Motor neuron (in vitro differentiated cells): ENCODE results near the gene PRR19. TPM values are rescaled to one million over a fixed set of nuclear protein-coding genes. Genes with fewer than 3 reads are reported as not detected.

Experiments used
- ATAC-seq, 8 experiments: fragments of 200-7000 bp; cut with Tn5 transposase; replicated peaks in 6 of 8; 2 replicates each; pipeline ENCODE4 v1.8.0; 2021; ENCODE audit warnings: mild to moderate bottlenecking in 8 of 8, moderate library complexity in 8 of 8
- H3K27ac ChIP-seq, 2 donors: fragments of 250-450 bp; sonication (Bioruptor Pico); 2 replicates each; pipeline ENCODE4 v1.9.0; 2021; ENCODE audit warnings: antibody characterized with exemption in 2 of 2, mild to moderate bottlenecking in 2 of 2, moderate library complexity in 1 of 2
- H3K4me1 ChIP-seq, 2 donors: fragments of 250-450 bp; sonication (Bioruptor Pico); replicated peaks in 1 of 2; 2 replicates each; pipeline ENCODE4 v1.6.1; 2021; ENCODE audit warnings: antibody characterized with exemption in 2 of 2, mild to moderate bottlenecking in 2 of 2, moderate library complexity in 1 of 2
- H3K4me3 ChIP-seq, 5 donors: fragments of 250-450 bp; sonication (Bioruptor Pico); 2 replicates each; pipeline ENCODE4 v1.9.0; 2021; ENCODE audit warnings: antibody characterized with exemption in 5 of 5, mild to moderate bottlenecking in 5 of 5, moderate library complexity in 4 of 5
- WGBS, 10 experiments: fragments of 450-650 bp; shearing (Covaris generic); methylation state at CpG; one replicate each; pipeline ENCODE4 v1.0.0; 2022; 5-methylcytosine and 5-hydroxymethylcytosine counted together
- in situ Hi-C, 9 experiments: fragments of 400-800 bp; cut with MboI; loops; one replicate each; pipeline ENCODE4 v1.15.0; 2021; ENCODE audit warnings: low sequenced_read_pairs in 9 of 9, low pct_unique_long_range_greater_than_20kb in 2 of 9; ENCODE audit not compliant: unreplicated experiment in 9 of 9
- total RNA-seq, 8 experiments: library from RNA; unstranded; fragments of 300-600 nt; gene quantifications; 2 replicates each; pipeline versions ENCODE4 v1.2.3 to v1.2.4, GENCODE V29; 2022

PRR19 gene
- total RNA-seq, 8 experiments from 2014 or later, result 0.92 to 2.6 (median 1.1) TPM

DNA sequence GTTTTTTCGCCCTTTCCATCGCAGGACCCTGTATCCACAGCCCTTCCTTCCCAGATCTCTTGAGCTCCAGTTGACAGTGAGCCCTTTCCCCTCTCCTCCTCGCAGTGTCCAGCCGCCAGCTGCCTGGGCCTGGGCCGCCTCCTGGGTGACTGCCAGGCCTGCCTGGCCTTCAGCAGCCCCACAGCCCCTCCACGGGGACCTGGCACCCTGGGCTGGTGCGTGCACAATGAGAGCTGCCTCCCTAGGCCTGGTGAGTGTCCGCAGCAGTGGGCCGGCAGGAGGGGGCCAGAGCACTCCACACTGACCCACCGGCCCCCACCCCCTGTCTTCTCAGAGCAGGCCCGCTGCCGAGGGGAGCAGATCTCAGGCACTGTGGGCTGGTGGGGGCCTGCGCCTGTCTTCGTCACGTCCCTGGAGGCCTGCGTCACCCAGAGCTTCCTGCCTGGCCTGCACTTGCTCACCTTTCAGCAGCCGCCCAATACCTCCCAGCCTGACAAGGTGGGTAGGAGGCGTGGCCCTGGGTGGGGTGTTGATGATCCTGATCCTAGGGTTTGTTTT, 42.5 kb downstream of the PRR19 start:
- Histone ChIP-seq H3K4me1 (no peaks in the 10 kb centered on the region), H3K4me3 (no peak overlapping the region), H3K27ac (no peak overlapping the region)
- WGBS, 10 experiments, result 78 to 100% (median 93%) methylated on average over 1 to 8 of the region's 18 CpGs; no CpG with 5 or more reads in 2 of the 10 experiments
- ATAC-seq, result no peak
- in situ Hi-C loops, result no loop called here

DNA sequence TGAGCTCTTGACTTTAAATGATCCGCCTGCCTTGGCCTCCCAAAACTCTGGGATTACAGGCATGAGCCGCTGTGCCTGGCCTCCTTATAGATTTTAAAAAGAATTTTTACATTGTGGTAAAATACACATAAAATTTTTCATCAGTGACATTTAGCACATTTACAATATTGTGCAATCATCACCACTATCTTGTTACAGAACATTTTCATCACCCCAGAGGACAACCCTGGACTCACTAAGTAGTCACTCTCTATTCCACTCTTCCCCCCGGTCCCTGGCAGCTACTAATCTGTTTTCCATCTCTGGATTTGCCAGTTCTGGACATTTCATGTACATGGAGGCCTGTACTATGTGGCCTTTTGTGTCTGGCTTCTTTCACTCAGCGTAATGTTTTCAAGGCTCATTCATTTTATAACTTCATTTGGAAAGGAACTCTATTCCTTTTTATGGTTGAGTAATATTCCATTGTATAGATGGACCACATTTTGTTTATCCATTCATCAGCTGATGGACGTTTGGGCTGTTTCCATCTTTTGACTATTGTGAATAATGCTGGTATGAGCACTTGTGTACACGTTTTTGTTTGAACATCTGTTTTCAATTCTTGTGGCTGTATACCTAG, 43.4 kb downstream of the PRR19 start:
- peak in 1 of 8 experiments; percentile 81 for ATAC-seq
- no peaks in the 10 kb centered on the region for H3K4me1 ChIP-seq
- no peak overlapping the region for H3K27ac ChIP-seq
- WGBS, 10 experiments, result 31 to 96% (median 88%) methylated on average over 3 to 6 of the region's 6 CpGs; no CpG with 5 or more reads in 1 of the 10 experiments
- H3K4me3 ChIP-seq, result no peak overlapping the region
- in situ Hi-C loops, result no loop called here

DNA sequence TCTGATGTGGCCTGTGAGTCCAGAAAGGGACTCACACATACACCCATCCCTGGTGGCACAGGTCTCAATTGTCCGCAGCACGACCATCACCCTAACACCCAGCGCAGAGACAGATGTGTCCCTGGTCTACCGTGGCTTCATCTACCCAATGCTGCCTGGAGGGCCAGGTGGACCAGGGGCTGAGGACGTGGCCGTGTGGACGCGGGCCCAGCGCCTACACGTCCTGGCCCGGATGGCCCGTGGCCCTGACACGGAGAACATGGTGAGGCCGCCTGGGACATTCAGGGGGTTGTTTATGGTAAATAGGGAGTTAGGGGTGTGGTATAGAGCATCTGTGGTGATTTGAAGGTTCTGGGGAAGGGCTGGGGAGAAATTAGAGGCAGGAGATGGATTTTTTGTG, 46.3 kb downstream of the PRR19 start:
- Histone ChIP-seq H3K4me1 (peaks cover 14 to 15% of the 10 kb centered on the region in 2 donors), H3K4me3 (no peak overlapping the region), H3K27ac (no peak overlapping the region)
- 91 to 100% (median 96%) methylated on average over 3 to 8 of the region's 14 CpGs; no CpG with 5 or more reads in 7 of the 10 experiments for WGBS, 10 experiments
- in situ Hi-C loops, result no loop called here
- ATAC-seq, result no peak

DNA sequence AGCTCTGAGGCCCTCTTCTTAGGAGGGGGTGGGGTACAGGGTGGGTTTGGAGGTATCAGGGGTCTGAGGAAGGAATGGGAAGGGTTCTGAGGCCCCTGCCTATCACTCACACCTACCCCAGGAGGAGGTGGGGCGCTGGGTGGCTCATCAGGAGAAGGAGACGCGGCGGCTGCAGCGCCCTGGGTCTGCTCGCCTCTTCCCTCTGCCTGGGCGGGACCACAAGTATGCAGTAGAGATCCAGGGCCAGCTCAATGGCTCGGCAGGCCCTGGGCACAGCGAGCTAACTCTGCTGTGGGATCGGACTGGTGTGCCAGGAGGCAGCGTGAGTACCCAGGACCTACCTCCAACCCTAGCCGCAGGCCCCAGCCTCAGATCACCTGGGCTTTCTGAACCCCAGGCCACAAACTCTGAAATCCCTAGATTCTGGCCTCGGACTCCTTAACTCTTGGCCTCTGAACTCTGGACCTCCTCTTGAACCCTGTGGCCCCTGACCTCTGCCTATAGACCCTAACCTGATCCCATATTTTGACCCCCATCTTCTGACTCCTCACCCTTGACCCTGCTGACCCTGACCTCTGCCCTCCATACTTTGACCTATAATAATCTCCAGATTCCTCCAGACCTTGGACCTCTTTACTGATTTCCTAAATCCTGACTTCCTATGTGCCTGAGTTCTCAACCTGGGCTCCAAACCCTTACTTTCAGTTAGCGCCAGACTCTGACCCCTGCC, 47.6 kb downstream of the PRR19 start:
- 94 to 100% (median 100%) methylated on average over 1 to 6 of the region's 14 CpGs; no CpG with 5 or more reads in 5 of the 10 experiments for WGBS, 10 experiments
- Histone ChIP-seq H3K27ac (no peak overlapping the region), H3K4me1 (peaks cover 21 to 25% of the 10 kb centered on the region in 2 donors), H3K4me3 (no peak overlapping the region)
- in situ Hi-C loops, result no loop called here
- ATAC-seq, result no peak

DNA sequence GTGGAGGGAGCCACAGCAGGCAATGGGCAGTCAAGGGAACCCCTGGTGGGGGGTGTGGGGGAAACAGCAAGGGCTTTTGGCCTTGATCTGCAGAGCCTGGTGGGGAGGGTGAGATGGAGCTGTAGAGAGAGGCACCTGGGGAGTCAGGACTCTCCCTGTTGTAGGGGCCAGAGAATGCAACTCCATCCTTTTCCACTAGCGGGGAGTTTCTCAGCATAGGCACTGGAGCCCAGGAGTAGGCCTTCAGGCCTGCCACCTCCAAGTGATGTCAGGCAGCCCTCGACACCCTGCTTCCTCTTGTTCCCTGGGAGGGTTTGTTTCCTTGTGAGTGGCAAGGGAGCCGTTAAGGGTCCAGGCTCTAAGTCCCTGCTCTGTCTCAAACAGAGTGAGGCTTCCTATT, 48.5 kb downstream of the PRR19 start:
- WGBS, 10 experiments, result 60 to 100% (median 83%) methylated on average over 1 of the region's 3 CpGs; no CpG with 5 or more reads in 7 of the 10 experiments
- no peak overlapping the region for H3K27ac ChIP-seq
- H3K4me1 ChIP-seq, result peaks cover 21 to 25% of the 10 kb centered on the region in 2 donors
- in situ Hi-C loops, result no loop called here
- ATAC-seq, result no peak
- no peak overlapping the region for H3K4me3 ChIP-seq

DNA sequence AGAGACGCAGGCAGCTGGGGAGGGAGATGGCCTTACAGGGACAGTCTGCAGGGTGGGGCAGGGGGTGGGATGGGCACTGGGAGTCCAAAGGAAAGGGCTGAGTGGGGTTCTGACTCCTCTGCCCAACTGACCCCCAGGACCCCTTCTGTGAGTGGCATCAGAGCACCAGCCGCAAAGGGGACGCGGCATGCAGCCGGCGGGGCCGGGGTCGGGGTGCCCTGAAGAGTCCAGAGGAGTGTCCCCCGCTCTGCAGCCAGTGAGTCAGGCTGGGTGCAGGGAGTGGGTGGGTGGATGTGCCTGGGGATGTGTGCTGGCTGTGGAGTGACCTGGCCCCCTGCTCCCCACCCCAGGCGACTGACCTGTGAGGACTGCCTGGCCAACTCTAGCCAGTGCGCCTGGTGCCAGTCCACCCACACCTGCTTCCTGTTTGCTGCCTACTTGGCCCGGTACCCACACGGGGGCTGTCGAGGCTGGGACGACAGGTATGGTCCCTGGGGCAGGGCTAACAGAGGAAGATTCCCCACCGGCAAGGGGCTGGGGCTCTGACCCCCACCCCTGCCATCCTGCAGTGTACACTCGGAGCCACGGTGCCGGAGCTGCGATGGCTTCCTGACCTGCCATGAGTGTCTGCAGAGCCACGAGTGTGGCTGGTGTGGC, 49.3 kb downstream of the PRR19 start:
- peaks cover 21 to 25% of the 10 kb centered on the region in 2 donors for H3K4me1 ChIP-seq
- H3K27ac ChIP-seq, result peak overlapping the region in 1 of 2 donors; percentile 62
- 82 to 100% (median 100%) methylated on average over 1 to 2 of the region's 21 CpGs; no CpG with 5 or more reads in 7 of the 10 experiments for WGBS, 10 experiments
- ATAC-seq, result no peak
- in situ Hi-C loops, result no loop called here
- no peak overlapping the region for H3K4me3 ChIP-seq

DNA sequence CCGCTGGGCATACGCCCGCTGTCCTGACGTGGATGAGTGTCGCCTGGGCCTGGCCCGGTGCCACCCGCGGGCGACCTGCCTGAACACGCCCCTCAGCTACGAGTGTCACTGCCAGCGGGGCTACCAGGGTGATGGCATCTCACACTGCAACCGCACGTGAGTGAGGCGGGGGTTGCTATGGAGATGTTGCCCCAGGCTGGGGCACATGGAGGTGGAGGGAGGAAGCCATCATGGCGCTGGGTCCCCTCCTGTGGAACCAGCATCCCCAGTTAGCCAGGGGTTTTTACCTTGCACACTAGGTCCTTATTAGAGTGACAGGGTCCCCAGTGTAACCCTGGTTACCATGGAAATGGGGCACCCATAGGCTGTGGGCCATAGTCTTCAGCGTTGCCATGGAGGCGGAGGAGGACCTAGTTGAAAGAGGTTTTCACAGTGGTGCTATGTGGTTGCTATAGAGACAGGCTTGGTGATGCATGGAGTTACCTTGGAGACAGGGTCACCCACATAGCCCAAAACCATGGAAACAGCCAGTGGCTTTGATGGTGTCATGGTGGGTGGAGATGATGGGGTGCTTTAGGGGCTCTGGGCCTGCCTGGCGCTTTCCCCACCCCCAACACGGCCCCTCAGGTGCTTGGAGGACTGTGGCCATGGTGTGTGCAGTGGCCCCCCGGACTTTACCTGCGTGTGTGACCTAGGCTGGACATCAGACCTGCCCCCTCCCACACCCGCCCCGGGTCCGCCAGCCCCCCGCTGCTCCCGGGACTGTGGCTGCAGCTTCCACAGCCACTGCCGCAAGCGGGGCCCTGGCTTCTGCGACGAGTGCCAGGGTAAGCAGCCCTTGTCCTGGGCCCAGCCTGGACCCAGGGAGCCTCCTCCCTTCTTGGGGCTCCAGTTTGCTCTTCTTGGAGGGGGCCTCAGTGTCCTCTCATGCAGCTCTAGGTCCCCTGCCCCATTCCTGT, 50.6 kb downstream of the PRR19 start:
- Histone ChIP-seq H3K27ac (peak overlapping the region; percentile 62 to 79), H3K4me1 (peaks cover 21 to 25% of the 10 kb centered on the region in 2 donors), H3K4me3 (no peak overlapping the region)
- 32 to 93% (median 40%) methylated on average over 1 to 6 of the region's 31 CpGs; no CpG with 5 or more reads in 5 of the 10 experiments for WGBS, 10 experiments
- peak in 7 of 8 experiments; percentile 27 to 96 (median 94) for ATAC-seq
- in situ Hi-C loops, result no loop called here

DNA sequence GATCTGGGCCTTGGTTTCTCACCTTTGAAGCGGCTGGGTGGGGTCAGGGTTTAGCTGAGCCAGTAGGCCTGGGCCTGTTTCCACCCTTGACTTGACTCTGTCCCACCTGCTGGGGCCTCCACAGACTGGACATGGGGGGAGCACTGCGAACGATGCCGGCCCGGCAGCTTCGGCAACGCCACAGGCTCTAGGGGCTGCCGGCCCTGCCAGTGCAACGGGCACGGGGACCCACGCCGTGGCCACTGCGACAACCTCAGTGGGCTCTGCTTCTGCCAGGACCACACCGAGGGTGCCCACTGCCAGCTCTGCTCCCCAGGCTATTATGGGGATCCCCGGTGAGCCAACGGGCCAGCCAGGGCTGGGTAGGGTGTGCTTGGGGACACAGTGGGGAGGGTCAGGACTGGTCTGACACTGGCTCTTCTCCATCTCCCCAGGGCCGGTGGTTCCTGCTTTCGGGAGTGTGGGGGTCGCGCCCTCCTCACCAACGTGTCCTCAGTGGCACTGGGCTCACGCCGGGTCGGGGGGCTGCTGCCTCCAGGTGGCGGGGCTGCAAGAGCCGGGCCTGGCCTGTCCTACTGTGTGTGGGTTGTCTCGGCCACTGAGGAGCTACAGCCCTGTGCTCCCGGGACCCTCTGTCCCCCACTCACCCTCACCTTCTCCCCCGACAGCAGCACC, 51.5 kb downstream of the PRR19 start:
- WGBS, 10 experiments, result 78% methylated on average over 3 of the region's 29 CpGs; no CpG with 5 or more reads in 9 of the 10 experiments
- Histone ChIP-seq H3K27ac (peak overlapping the region; percentile 51 to 79), H3K4me1 (peaks cover 21 to 25% of the 10 kb centered on the region in 2 donors), H3K4me3 (no peak overlapping the region)
- no peak for ATAC-seq
- in situ Hi-C loops, result no loop called here

DNA sequence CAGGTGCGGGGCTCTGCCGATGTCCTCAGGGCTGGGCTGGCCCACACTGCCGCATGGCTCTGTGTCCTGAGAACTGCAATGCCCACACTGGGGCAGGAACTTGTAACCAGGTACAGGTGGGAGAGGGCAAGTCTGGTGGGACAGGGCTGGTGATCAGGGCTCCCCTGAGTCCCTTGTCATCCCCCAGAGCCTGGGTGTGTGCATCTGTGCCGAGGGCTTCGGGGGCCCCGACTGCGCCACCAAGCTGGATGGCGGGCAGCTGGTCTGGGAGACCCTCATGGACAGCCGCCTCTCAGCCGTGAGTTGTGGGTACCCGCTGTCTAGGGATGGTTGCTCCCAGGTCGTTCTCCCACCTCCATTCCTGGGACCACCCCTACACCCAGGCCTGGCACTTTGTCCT, 54.0 kb downstream of the PRR19 start:
- Histone ChIP-seq H3K4me1 (peaks cover 21 to 30% of the 10 kb centered on the region in 2 donors), H3K27ac (no peak overlapping the region), H3K4me3 (no peak overlapping the region)
- in situ Hi-C loops, result no loop called here
- WGBS, 10 experiments, result 100% methylated on average over 6 of the region's 12 CpGs; no CpG with 5 or more reads in 9 of the 10 experiments
- no peak for ATAC-seq

DNA sequence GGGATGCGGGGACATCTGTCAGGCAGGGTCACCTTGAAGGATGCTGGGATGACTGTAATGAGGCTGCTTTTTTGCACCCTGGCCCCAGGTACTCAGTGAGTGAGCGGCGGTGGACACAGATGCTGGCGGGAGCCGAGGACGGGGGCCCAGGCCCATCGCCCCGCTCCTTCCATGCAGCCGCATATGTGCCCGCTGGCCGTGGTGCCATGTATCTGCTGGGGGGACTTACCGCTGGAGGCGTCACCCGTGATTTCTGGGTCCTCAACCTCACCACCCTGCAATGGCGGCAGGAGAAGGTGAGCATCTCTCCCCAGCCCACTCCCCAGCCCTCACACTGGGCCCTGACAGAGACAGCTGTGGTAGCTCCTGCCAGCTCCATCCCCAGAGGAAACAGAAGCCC, 54.8 kb downstream of the PRR19 start:
- H3K4me1 ChIP-seq, result peaks cover 18 to 29% of the 10 kb centered on the region in 2 donors
- H3K27ac ChIP-seq, result no peak overlapping the region
- no peak overlapping the region for H3K4me3 ChIP-seq
- 80 to 100% (median 100%) methylated on average over 1 to 5 of the region's 15 CpGs; no CpG with 5 or more reads in 5 of the 10 experiments for WGBS, 10 experiments
- in situ Hi-C loops, result no loop called here
- no peak for ATAC-seq

DNA sequence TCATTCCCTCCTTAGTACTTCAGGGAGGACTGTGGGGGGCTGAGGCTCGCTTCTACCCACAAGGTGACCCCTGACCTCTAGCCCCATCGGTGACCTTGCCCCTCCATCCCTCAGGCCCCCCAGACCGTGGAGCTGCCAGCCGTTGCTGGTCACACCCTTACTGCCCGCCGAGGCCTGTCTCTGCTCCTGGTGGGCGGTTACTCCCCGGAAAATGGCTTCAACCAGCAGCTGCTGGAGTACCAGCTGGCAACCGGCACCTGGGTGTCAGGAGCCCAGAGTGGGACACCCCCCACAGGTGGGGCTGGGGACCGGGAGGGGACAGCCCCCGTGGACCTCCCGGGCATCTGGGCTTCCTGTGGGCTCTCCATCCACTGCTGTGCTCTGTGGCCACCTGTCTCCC, 55.4 kb downstream of the PRR19 start:
- in situ Hi-C loops, result no loop called here
- Histone ChIP-seq H3K27ac (no peak overlapping the region), H3K4me3 (no peak overlapping the region), H3K4me1 (peaks cover 12 to 23% of the 10 kb centered on the region in 2 donors)
- WGBS, 10 experiments, result 87% methylated on average over 3 of the region's 12 CpGs; no CpG with 5 or more reads in 9 of the 10 experiments
- no peak for ATAC-seq
